Heart left ventricle (tissue), 13 donors: ENCODE data around the gene OVCH1.

Experiments
- POLR2A ChIP-seq, 2 donors: fragments of 450-650 bp; IDR thresholded peaks; one replicate each; pipeline ENCODE4 v1.6.1; 2017; ENCODE audit warnings: antibody characterized with exemption in 2 of 2, mild to moderate bottlenecking in 2 of 2, moderate library complexity in 2 of 2
- TF ChIP-seq, protein P1 (sequence below), 12 donors: fragments of 200-600 bp; sonication (generic) in 4 of 12; IDR thresholded peaks; one replicate each; pipeline versions ENCODE4 v1.5.0 to v1.8.0; 2018 to 2022; ENCODE audit warnings: antibody characterized with exemption in 12 of 12, mild to moderate bottlenecking in 5 of 12
- donor health status: ischemic (EF 13 %, LVEDD 7.1; RV severe dilation, severe dysfunction).
- donor health status: DM: no; HTN: yes; CAD: no.
- donor health status: DM: no; HTN: no; CAD: no.
- donor health status: ischemic (EF 25% LVEDD 6.9; RV normal size, moderate dysfunction).
- donor health status: ischemic (EF 25% LVEDD 5.7; RV mildly dilated, moderate dysfunction).
- donor health status: ischemic (EF 35%, LVEDD 5.7; RV mildly dilated, moderate dysfunction).
- donor health status: nonischemic (EF 11% LVEDD 7.7; RV severe dilation, severe dysfunction).
- donor health status: DM: yes; HTN: yes; CAD: no.
- donor health status: PGD.
- donor health status: ischemic (EF 29% LVEDD 5.4; RV normal size, mild dysfunction).
- donor health status: nonischemic (EF 23%, LVEDD 6.1; RV moderate dilation, normal function).

DNA sequence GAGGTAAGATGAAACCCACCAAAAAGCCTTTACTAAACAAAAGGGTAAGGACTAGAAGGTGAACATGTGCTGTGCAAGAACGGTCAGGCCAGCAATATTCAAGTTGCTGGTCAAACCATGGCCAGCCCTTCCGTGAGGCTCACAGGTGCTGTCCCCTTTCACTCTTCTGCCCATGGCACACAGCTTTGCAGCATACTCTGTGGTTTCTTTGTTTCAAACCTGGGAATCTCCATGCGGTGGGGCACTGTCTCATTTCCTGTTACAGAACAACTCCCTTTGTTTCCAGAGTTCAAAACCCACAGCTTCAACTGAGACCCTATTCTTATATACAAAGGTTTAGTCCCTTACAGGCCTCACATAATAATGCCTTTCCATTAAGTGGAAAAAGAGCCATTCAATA, 1.7 kb upstream of the OVCH1 start:
- TF ChIP-seq, protein P1, sequence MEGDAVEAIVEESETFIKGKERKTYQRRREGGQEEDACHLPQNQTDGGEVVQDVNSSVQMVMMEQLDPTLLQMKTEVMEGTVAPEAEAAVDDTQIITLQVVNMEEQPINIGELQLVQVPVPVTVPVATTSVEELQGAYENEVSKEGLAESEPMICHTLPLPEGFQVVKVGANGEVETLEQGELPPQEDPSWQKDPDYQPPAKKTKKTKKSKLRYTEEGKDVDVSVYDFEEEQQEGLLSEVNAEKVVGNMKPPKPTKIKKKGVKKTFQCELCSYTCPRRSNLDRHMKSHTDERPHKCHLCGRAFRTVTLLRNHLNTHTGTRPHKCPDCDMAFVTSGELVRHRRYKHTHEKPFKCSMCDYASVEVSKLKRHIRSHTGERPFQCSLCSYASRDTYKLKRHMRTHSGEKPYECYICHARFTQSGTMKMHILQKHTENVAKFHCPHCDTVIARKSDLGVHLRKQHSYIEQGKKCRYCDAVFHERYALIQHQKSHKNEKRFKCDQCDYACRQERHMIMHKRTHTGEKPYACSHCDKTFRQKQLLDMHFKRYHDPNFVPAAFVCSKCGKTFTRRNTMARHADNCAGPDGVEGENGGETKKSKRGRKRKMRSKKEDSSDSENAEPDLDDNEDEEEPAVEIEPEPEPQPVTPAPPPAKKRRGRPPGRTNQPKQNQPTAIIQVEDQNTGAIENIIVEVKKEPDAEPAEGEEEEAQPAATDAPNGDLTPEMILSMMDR (IDR thresholded peaks at IDR 0.05): no peak
- no peak for TF ChIP-seq POLR2A (IDR thresholded peaks at IDR 0.05)
